Panc1 (cell line): ENCODE results near the gene WBP2. TPM values are rescaled to one million over a fixed set of nuclear protein-coding genes. Genes with fewer than 3 reads are reported as not detected.

Source experiments
- ATAC-seq: fragments of 200-7000 bp; cut with Tn5 transposase; 2 replicates; pipeline ENCODE4 v1.9.1; 2020; ENCODE audit warnings: mild to moderate bottlenecking, moderate library complexity
- BruUV-seq: library from RNA; stranded (reverse); fragments of 400-500 nt; replicated peaks from 2 replicates; lab custom pipeline; 2021; lab: Mats Ljungman, UMichigan
- CTCF ChIA-PET: fragments of 300-600 bp; sonication (Branson Sonifier 250); formaldehyde crosslinking; loops from one replicate; lab custom pipeline; 2022; ENCODE audit warnings: antibody characterized with exemption; lab: Charles Lee
- POLR2A ChIA-PET: fragments of 300-600 bp; sonication (Branson Sonifier 250); formaldehyde crosslinking; loops from one replicate; lab custom pipeline; 2022; ENCODE audit warnings: antibody characterized with exemption; lab: Charles Lee
- DNase-seq: peaks from one replicate; pipeline ENCODE4 v3.0.0-alpha.2; 2010; ENCODE audit warnings: low read depth, low spot score
- H3K27ac ChIP-seq: 2 replicates; pipeline ENCODE4 v1.5.1; 2011; ENCODE audit warnings: mild to moderate bottlenecking, low read length, inconsistent platforms
- H3K27me3 ChIP-seq: fragments of 200-500 bp; sonication (Bioruptor generic); 2 replicates; pipeline ENCODE4 v1.6.0; 2014; ENCODE audit warnings: low read length, inconsistent platforms; ENCODE audit not compliant: control insufficient read depth, insufficient read depth
- H3K36me3 ChIP-seq: fragments of 200-500 bp; sonication (Bioruptor generic); 2 replicates; pipeline ENCODE4 v1.5.1; 2014; ENCODE audit warnings: inconsistent platforms, mild to moderate bottlenecking, low read length, moderate library complexity; ENCODE audit not compliant: control insufficient read depth, insufficient read depth
- H3K4me1 ChIP-seq: 2 replicates; pipeline ENCODE4 v1.5.1; 2011; ENCODE audit warnings: inconsistent platforms, mild to moderate bottlenecking, low read length, moderate library complexity; ENCODE audit not compliant: control insufficient read depth, insufficient read depth
- H3K4me3 ChIP-seq, 2 experiments: 2 replicates each; pipeline ENCODE4 v1.5.1; 2011 to 2012; ENCODE audit warnings: low read depth in 2 of 2, low read length in 2 of 2, mild to moderate bottlenecking in 2 of 2, inconsistent platforms in 1 of 2, moderate library complexity in 1 of 2
- H3K9me3 ChIP-seq: fragments of 200-500 bp; sonication (Bioruptor generic); 2 replicates; pipeline ENCODE4 v1.5.1; 2014; ENCODE audit warnings: low read depth, mild to moderate bottlenecking, inconsistent platforms, low read length, moderate library complexity; ENCODE audit not compliant: control insufficient read depth, insufficient read depth
- POLR2AphosphoS5 ChIP-seq: IDR thresholded peaks from 2 replicates; pipeline ENCODE4 v1.6.1; 2012; ENCODE audit warnings: mild to moderate bottlenecking, low read depth, low read length, moderate library complexity
- SIN3A ChIP-seq: IDR thresholded peaks from 2 replicates; pipeline ENCODE4 v1.6.1; 2012; ENCODE audit warnings: low read depth, mild to moderate bottlenecking, low read length, moderate library complexity, borderline replicate concordance; ENCODE audit not compliant: insufficient read depth
- TCF7L2 ChIP-seq: IDR thresholded peaks from 2 replicates; pipeline ENCODE4 v1.6.1; 2011; ENCODE audit warnings: mild to moderate bottlenecking, low read depth, low read length, inconsistent platforms
- in situ Hi-C: cut with HindIII; loops from 2 replicates; pipeline ENCODE4 v1.10.0; 2016; ENCODE audit warnings: low sequenced_read_pairs, low pct_unique_long_range_greater_than_20kb
- intact Hi-C: fragments of 100-400 bp; cut with micrococcal nuclease; formaldehyde crosslinking; loops from one replicate; pipeline ENCODE4 v1.10.0; 2022; ENCODE audit not compliant: unreplicated experiment
- total RNA-seq: library from RNA; stranded (reverse); gene quantifications from one replicate; pipeline ENCODE4 v1.2.1, GENCODE V29; 2021; ENCODE audit not compliant: unreplicated experiment
- TF ChIP-seq, protein P1 (sequence below), 2 experiments: IDR thresholded peaks; 2 replicates each; pipeline ENCODE4 v1.6.1; 2011 to 2012; ENCODE audit warnings: low read depth in 2 of 2, control low read depth in 1 of 2, low read length in 1 of 2, mild to moderate bottlenecking in 1 of 2, moderate library complexity in 1 of 2; ENCODE audit not compliant: insufficient read depth in 1 of 2
- TF ChIP-seq, protein P2 (sequence below): fragments of 450-650 bp; IDR thresholded peaks from 2 replicates; pipeline ENCODE4 v1.5.1; 2017; ENCODE audit warnings: mild to moderate bottlenecking

Gene WBP2
- total RNA-seq, 1 experiment from 2014 or later, result 163 TPM

DNA sequence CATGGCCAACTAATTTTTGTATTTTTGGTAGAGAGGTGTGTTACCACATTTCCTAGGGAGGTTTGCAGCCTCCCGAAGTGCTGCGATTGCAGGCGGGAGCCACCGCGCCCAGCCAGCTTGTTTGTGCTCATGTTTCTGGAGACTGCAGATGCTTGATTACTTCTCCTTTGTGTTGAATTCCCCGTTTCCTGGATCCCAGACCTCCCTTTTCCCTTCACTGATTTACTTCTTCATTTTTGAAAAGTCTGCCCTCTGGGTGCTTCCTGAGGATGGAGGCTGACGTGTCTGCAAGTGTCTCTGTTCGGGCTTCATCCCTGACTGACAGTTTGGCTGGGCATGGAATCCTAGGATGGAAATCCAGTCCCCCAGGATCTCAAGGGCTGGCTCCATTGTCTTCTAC, 30.3 kb upstream of the WBP2 start:
- in situ Hi-C loops, result no loop called here
- POLR2A ChIA-PET, result no interaction called here
- CTCF ChIA-PET, result no interaction called here
- H3K27me3 ChIP-seq, result no peaks in the 10 kb centered on the region
- intact Hi-C loops, result no loop called here
- DNase-seq (no peak), ATAC-seq (no peak)
- TF ChIP-seq, protein P1, sequence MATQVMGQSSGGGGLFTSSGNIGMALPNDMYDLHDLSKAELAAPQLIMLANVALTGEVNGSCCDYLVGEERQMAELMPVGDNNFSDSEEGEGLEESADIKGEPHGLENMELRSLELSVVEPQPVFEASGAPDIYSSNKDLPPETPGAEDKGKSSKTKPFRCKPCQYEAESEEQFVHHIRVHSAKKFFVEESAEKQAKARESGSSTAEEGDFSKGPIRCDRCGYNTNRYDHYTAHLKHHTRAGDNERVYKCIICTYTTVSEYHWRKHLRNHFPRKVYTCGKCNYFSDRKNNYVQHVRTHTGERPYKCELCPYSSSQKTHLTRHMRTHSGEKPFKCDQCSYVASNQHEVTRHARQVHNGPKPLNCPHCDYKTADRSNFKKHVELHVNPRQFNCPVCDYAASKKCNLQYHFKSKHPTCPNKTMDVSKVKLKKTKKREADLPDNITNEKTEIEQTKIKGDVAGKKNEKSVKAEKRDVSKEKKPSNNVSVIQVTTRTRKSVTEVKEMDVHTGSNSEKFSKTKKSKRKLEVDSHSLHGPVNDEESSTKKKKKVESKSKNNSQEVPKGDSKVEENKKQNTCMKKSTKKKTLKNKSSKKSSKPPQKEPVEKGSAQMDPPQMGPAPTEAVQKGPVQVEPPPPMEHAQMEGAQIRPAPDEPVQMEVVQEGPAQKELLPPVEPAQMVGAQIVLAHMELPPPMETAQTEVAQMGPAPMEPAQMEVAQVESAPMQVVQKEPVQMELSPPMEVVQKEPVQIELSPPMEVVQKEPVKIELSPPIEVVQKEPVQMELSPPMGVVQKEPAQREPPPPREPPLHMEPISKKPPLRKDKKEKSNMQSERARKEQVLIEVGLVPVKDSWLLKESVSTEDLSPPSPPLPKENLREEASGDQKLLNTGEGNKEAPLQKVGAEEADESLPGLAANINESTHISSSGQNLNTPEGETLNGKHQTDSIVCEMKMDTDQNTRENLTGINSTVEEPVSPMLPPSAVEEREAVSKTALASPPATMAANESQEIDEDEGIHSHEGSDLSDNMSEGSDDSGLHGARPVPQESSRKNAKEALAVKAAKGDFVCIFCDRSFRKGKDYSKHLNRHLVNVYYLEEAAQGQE (IDR thresholded peaks at IDR 0.05; ENCODE audit: insufficient read depth in 1 of 2, low read depth in 2 of 2, low read length in 1 of 2), result no peak
- TF ChIP-seq POLR2AphosphoS5 (no peak), TCF7L2 (no peak), SIN3A (no peak)
- TF ChIP-seq, protein P2, sequence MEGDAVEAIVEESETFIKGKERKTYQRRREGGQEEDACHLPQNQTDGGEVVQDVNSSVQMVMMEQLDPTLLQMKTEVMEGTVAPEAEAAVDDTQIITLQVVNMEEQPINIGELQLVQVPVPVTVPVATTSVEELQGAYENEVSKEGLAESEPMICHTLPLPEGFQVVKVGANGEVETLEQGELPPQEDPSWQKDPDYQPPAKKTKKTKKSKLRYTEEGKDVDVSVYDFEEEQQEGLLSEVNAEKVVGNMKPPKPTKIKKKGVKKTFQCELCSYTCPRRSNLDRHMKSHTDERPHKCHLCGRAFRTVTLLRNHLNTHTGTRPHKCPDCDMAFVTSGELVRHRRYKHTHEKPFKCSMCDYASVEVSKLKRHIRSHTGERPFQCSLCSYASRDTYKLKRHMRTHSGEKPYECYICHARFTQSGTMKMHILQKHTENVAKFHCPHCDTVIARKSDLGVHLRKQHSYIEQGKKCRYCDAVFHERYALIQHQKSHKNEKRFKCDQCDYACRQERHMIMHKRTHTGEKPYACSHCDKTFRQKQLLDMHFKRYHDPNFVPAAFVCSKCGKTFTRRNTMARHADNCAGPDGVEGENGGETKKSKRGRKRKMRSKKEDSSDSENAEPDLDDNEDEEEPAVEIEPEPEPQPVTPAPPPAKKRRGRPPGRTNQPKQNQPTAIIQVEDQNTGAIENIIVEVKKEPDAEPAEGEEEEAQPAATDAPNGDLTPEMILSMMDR, result no peak
- no peak overlapping the region for H3K27ac ChIP-seq
- H3K9me3 ChIP-seq, result no peaks in the 10 kb centered on the region
- no peak overlapping the region for H3K4me3 ChIP-seq
- H3K4me1 ChIP-seq, result no peaks in the 10 kb centered on the region
- no TSS peak for BruUV-seq
- no peaks in the 10 kb centered on the region for H3K36me3 ChIP-seq

DNA sequence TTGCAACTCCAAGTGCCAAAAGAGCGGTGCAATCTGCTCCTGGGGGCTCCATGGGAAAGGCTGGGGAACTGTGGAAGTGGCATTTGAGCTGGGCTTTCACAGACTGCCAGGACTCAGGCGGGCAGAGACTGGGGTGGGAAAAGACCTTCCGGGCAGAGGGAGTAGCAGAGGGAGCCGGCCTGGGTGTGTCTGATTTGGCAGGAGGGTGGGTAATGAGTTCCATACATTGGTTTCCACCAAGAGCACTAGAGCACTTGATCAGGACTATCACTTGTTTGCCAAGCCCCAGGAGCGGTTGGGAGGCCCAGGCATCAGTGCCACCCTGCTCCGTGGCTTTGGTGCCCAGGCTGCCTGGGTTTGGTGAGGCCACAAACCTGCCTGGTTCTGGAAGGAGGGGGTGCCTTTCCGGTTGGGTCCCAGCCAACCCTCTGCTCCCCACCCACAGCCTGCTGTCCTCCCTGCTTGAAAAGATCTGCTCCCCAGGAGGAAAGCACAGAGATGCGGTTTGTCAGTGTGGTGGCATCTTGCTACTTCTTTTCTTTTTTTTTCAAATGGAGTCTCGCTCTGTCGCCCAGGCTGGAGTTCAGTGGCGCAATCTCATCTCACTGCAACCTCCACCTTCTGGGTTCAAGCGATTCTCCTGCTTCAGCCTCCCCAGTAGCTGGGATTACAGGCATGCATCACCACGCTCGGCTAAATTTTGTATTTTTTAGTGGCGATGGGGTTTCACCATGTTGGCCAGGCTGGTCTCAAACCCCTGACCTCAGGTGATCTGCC, 26.7 kb upstream of the WBP2 start:
- DNase-seq (no peak), ATAC-seq (no peak)
- Histone ChIP-seq H3K27ac (no peak overlapping the region), H3K27me3 (no peaks in the 10 kb centered on the region), H3K36me3 (no peaks in the 10 kb centered on the region; the same call in 1 of the 2 replicates), H3K4me1 (peaks cover under 1% of the 10 kb centered on the region; the same call in 1 of the 2 replicates), H3K9me3 (no peaks in the 10 kb centered on the region), H3K4me3 (no peak overlapping the region)
- no TSS peak for BruUV-seq
- POLR2A ChIA-PET, result interaction anchor here (0.6 kb wide), 1 partner anchor 9 kb away, joined by 11 read pairs; no protein-coding TSS in a partner anchor
- in situ Hi-C loops (no loop called here), intact Hi-C loops (no loop called here)
- TF ChIP-seq POLR2AphosphoS5, result no peak
- CTCF ChIA-PET, result interaction anchor here (0.7 kb wide), 1 partner anchor 99 kb away, joined by 3 read pairs; no protein-coding TSS in a partner anchor

DNA sequence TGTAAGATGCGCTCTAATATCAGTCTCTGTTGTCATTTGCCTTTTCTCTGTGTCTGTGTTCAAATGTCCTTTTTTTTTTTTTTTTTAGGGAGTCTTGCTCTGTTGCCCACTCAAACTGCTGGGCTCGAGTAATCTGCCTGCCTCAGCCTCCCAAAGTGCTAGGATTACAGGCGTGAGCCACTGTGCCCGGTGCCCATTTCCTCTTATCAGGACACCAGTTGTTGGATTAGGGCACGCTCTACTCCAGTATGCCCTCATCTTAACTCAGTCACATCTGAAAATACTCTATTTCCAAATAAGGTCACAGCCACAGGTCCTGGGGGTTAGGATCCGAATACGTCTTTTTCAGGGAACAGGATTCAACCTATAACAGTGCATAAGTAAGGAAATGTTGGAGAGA, 25.1 kb upstream of the WBP2 start:
- no peaks in the 10 kb centered on the region for H3K27me3 ChIP-seq
- H3K4me3 ChIP-seq, result no peak overlapping the region
- TF ChIP-seq POLR2AphosphoS5 (no peak), SIN3A (no peak), TCF7L2 (no peak)
- TF ChIP-seq, protein P2, result no peak
- TF ChIP-seq, protein P1 (IDR thresholded peaks at IDR 0.05; ENCODE audit: insufficient read depth in 1 of 2, low read depth in 2 of 2, low read length in 1 of 2), result no peak
- no peak for DNase-seq
- no peaks in the 10 kb centered on the region; the same call in 1 of the 2 replicates for H3K36me3 ChIP-seq
- no peaks in the 10 kb centered on the region for H3K9me3 ChIP-seq
- ATAC-seq, result no peak
- ChIA-PET POLR2A (no interaction called here), CTCF (no interaction called here)
- peaks cover 16% of the 10 kb centered on the region for H3K4me1 ChIP-seq
- intact Hi-C loops, result no loop called here
- H3K27ac ChIP-seq, result no peak overlapping the region
- in situ Hi-C loops, result no loop called here
- BruUV-seq, result no TSS peak
